GM20431 (cell line): ENCODE measurements around the gene EML4.
"Not testable (repeated sequence)": the region's sequence is repeated elsewhere in the genome, so short reads cannot be mapped to it uniquely, and the experiment has no call there.

Experiments used
- in situ Hi-C: fragments of 300-500 bp; cut with MseI, MboI; formaldehyde crosslinking; loops from one replicate; pipeline ENCODE4 v1.15.0; 2020; ENCODE audit warnings: low sequenced_read_pairs; ENCODE audit not compliant: unreplicated experiment

Gene EML4

DNA sequence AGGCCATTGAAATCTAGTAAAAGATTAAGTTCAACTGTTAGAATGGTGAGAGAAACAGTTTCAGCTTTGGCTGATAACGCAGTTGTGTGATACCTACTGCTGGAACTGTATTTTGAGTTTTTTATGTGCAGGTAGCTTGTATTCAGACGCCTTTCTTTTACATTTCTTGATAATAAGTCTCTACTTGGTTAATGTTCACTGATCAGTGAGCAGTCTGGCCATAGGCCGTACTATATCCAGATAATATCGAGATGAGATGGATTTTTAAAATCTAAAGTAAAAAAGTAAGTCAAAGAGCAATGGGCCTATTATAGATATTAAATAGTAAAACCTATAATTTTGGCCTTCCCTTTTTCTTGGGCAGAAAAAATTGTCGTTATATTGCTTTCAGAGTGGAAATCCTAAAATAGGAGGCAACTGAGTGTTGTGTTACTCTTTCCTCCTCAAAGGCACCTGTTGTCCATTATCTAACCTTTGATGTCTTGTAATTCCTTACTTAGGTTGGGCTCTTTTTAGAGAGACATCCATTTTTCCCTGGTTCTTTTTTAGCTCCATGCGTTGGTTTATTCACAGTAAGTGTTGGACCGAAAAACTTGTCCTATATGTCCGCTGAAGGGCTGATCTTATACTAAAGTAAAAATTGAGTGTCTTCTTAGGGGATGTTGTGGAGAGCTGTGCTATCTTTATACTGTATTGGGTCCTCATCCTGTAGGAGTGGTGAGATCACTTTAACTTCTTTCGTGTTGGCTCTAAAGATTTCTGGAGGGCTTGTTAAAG lies 1.7 kb downstream of the EML4 start:
- in situ Hi-C loops, result no loop called here

DNA sequence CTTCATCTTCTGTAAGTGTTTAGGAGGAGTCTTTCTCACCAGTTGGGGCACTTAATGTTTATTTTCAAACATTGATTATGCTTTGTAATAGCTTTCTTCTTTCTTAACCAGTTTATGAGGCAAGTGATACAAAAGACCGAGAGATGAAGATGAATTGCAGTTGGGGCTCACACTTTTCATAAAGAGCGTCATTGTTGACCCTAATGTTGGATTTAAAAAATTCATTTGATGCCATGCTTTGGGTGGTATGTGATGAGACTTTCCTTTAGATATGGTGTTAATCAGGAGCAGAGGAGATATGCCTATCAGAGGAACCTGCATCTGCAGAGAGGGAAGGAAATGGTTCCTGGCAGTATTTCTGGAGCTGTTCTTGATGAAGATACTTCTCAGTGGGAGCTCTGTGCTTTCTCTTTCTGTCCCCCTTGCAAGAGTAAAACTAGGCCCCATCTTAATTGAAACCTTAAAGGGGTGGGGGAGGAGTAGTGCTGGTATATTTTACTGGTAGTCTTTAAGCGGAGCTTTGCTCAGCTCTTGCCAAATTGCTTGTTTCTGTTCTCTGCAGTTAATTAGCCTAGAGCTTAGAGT lies 2.3 kb downstream of the EML4 start:
- in situ Hi-C loops, result no loop called here

- in situ Hi-C loops, result no loop called here
These were observed 2.9 kb downstream of the EML4 start for GRCh38 chr2:42172020-42172419.

- in situ Hi-C loops, result no loop called here
These were observed 3.4 kb downstream of the EML4 start for GRCh38 chr2:42172566-42172965.

DNA sequence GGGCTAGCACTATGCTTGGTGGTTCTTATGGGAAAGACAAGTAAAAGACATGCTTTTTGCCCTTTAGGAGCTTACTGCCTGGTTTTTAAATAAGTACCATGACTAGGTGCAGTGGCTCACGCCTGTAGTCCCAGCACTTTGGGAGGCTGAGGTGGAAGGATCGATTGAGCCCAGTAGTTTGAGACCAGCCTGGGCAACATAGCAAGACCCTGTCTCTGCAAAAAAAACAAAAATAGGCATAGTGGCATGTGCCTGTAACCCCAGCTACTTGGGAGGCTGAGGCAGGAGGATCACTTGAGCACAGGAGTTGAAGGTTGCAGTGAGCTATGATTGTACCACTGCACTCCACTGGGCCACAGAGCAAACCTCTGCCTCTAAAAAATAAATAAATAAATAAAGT lies 4.3 kb downstream of the EML4 start:
- in situ Hi-C loops, result not testable (repeated sequence)

GRCh38 chr2:42176992-42177738 lies 8.0 kb downstream of the EML4 start:
- in situ Hi-C loops, result no loop called here

- in situ Hi-C loops, result no loop called here
These were observed 9.2 kb downstream of the EML4 start for GRCh38 chr2:42178335-42178734.

DNA sequence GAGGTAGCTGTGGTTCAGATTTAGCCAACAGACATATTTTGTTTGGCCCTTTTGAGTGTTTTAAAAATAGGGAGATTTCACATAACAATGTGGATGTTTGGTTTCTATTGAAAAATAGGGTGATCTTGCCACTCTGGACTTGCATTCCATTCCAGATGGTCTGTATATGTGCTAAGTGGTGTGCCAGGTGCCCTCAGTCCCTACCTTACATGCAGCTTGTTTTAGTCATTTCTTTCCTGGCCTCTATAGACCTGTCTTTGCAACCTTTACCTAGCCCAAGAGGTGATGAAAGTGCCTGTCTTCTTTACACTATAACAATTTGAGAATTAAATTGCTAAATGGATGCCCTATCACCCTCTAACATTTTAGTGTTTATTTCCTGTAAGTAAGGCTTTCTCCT lies 11.1 kb downstream of the EML4 start:
- in situ Hi-C loops, result no loop called here

DNA sequence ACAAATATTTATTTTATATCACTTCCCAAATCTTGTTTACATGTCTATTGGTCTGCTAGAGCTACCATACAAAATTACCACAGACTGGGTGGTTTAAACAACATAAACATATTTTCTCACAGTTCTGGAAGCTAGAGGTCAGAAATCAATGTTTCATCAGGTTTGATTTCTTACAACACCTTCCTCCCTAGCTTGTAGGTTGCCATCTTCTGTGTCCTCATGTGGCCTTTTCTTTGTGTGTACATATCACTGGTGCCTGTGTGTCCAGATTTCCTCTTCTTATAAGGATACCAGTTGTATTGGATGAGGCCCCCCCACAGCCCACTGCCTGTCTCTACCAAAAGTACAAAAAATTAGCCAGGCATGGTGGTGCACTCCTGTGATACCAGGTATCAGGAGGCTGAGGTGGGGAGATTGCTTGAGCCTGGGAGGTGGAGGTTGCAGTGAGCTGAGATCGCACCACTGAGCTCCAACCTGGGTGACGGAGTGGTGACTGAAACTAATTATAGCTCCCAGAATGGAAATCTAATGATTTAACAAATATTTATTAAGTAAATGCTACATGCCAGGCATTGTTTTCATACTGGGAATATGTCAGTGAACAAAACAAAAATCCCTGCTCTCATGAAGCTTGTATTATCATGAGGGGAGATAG lies 13.6 kb downstream of the EML4 start:
- in situ Hi-C loops, result no loop called here

- in situ Hi-C loops, result no loop called here
These were observed 14.6 kb downstream of the EML4 start for GRCh38 chr2:42183775-42184174.

DNA sequence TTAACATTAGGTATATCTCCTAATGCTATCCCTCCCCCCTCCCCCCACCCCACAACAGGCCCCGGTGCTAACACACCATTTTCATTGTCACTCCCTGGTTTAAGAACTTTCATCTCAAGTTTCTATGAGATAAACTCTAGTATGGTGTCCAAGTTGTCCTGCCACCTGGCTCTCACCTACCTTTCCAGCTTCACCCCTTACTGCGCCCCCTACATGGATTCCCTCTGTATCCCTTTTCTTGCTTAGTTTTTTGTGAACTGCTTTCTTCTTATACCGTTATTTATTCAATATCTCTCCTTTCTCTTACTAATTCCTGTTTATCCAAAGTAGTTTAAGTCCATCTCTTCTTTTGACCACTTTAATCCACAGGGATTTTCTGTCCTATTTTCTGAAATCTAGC lies 15.2 kb downstream of the EML4 start:
- in situ Hi-C loops, result no loop called here

GRCh38 chr2:42185220-42185921 lies 16.2 kb downstream of the EML4 start:
- in situ Hi-C loops, result no loop called here

GRCh38 chr2:42186366-42186765 lies 17.2 kb downstream of the EML4 start:
- in situ Hi-C loops, result no loop called here

- in situ Hi-C loops, result no loop called here
These were observed 17.9 kb downstream of the EML4 start for GRCh38 chr2:42186945-42187632.

GRCh38 chr2:42187886-42188285 lies 18.7 kb downstream of the EML4 start:
- in situ Hi-C loops, result no loop called here

GRCh38 chr2:42189235-42189566 lies 20.0 kb downstream of the EML4 start:
- in situ Hi-C loops, result no loop called here

DNA sequence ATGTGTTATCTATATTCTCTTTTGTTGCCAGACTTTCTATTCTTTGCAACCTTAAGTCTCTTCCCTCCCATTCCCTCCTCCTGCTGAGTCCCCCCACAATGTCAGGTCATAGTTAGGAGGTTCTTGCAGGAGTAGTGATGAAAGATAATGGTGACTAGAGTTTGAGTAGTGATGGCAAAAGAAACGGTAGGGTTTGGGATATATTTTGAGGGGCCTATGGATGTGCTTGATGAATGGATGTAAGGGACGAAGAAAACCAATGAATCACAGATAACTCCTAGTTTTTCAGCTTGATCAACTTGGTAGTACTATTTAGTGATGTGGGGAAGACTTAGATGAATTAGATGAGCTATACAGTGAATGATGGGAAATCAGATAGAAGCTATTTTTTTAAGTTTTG lies 21.0 kb downstream of the EML4 start:
- in situ Hi-C loops, result no loop called here

DNA sequence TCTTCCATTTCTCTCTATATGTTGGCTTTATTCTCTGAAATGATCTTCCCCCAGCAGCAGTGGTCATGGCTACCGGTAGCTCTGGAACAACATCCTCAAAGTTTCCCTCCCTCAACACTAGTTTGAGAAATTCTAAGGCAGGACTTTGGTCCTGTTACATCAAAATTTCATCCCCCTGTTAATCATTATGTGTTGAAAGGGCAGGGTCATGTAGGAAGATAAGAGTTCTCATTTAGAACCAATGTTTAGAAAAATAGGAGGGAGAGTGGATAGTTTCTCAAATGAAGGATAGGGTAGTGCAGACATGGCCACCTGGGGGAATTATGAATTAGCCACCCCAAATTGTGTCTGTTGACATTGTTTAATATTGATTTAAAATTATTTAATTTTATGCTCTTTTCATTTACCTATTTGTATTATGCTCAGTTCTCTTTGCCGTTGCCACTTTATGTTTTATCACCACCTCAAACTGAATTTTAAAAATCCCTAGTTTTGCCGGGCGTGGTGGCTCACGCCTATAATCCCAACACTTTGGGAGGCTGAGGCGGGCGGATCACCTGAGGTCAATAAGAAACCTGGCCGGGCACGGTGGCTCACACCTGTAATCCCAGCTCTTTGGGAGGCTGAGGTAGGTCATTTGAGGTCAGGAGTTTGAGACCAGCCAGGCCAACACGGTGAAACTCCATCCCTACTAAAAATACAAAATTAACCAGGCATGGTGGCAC lies 22.3 kb downstream of the EML4 start:
- in situ Hi-C loops, result no loop called here

GRCh38 chr2:42192010-42192373 lies 22.8 kb downstream of the EML4 start:
- in situ Hi-C loops, result no loop called here
